Right ventricle myocardium inferior (tissue), 1 donor: Measurements from ENCODE around the gene UBE2I. TPM values are rescaled to one million over a fixed set of nuclear protein-coding genes. Genes with fewer than 3 reads are reported as not detected.

Experiments
- ATAC-seq: fragments of 200-7000 bp; cut with Tn5 transposase; one replicate; pipeline ENCODE4 v1.9.1; 2020; ENCODE audit warnings: mild to moderate bottlenecking, moderate library complexity
- DNase-seq: peaks from one replicate; pipeline ENCODE4 v3.0.0; 2021; ENCODE audit errors: missing footprints
- intact Hi-C: fragments of 100-400 bp; cut with DNase I; formaldehyde crosslinking; loops from one replicate; pipeline ENCODE4 v1.11.0; 2022
- total RNA-seq: library from RNA; stranded (reverse); fragmentation: NEBNext Ultra II Directional; extraction: Animal tissue kit (Norgen Biotek cat#: 25700); gene quantifications from one replicate; pipeline ENCODE4 v1.2.1, GENCODE V29; 2021
- donor health status: DM: no; HTN: yes; CAD: no; lungs with severe emphysema.

Gene UBE2I
- total RNA-seq, 1 donor from 2014 or later = 89.4 TPM

GRCh38 chr16:1363501-1364041 is 54.1 kb downstream of the UBE2I start:
- DNase-seq = peak; percentile 81
- intact Hi-C loops = loop anchor here (5.0 kb wide), 1 partner anchor 59 kb away; the partner anchor contains the start of gene UQCC4
- ATAC-seq = peak; percentile 58

- intact Hi-C loops = loop anchor here (5.0 kb wide), 1 partner anchor 58 kb away; the partner anchor contains the start of gene UQCC4
- ATAC-seq (no peak), DNase-seq (no peak)
These were observed 55.1 kb downstream of the UBE2I start for GRCh38 chr16:1364510-1364909.

- no peak for ATAC-seq
These were observed 56.8 kb downstream of the UBE2I start for GRCh38 chr16:1366060-1366711.

GRCh38 chr16:1366712-1367299 is 57.4 kb downstream of the UBE2I start:
- ATAC-seq (peak; percentile 14), DNase-seq (no peak)
- intact Hi-C loops = no loop called here

More at GRCh38 chr16:1366060-1366711, 56.8 kb downstream of the UBE2I start:
- intact Hi-C loops = no loop called here
- no peak for DNase-seq

- intact Hi-C loops = no loop called here
- no peak for ATAC-seq
- no peak for DNase-seq
These were observed 58.2 kb downstream of the UBE2I start for GRCh38 chr16:1367486-1368174.

GRCh38 chr16:1371054-1371978 is 61.9 kb downstream of the UBE2I start:
- ATAC-seq = no peak
- DNase-seq = no peak
- intact Hi-C loops = no loop called here

- no peak for ATAC-seq
- intact Hi-C loops = no loop called here
- DNase-seq = no peak
These were observed 63.0 kb downstream of the UBE2I start for GRCh38 chr16:1372292-1372950.

GRCh38 chr16:1374418-1375297 is 65.2 kb downstream of the UBE2I start:
- intact Hi-C loops = no loop called here
- DNase-seq (no peak), ATAC-seq (no peak)

- intact Hi-C loops = no loop called here
- ATAC-seq (no peak), DNase-seq (no peak)
These were observed 65.8 kb downstream of the UBE2I start for GRCh38 chr16:1375298-1375640.

GRCh38 chr16:1375741-1376410 is 66.4 kb downstream of the UBE2I start:
- intact Hi-C loops = no loop called here
- ATAC-seq = no peak
- DNase-seq = no peak

Other genes with a start within 250 kb of the UBE2I start
- gene SSTR5, start 236.9 kb upstream of the UBE2I start, total RNA-seq = 14.7 TPM
- 0.19 TPM for gene C1QTNF8, start 213.4 kb upstream of the UBE2I start, total RNA-seq
- 6.0 TPM for gene CACNA1H, start 156.5 kb upstream of the UBE2I start, total RNA-seq
- 0.30 TPM for gene TPSG1, start 84.4 kb upstream of the UBE2I start, total RNA-seq
- 10.0 TPM for gene TPSB2, start 79.5 kb upstream of the UBE2I start, total RNA-seq
- gene TPSAB1, start 68.9 kb upstream of the UBE2I start, total RNA-seq = 9.4 TPM
- gene TPSD1, start 53.6 kb upstream of the UBE2I start, total RNA-seq = 0.54 TPM
- gene BAIAP3, start 24.0 kb downstream of the UBE2I start, total RNA-seq = 1.9 TPM
- gene TSR3, start 42.2 kb downstream of the UBE2I start, total RNA-seq = 54.6 TPM
- gene GNPTG, start 42.3 kb downstream of the UBE2I start, total RNA-seq = 35.0 TPM
- 11.3 TPM for gene UNKL, start 105.1 kb downstream of the UBE2I start, total RNA-seq
- 11.3 TPM for gene UQCC4, start 111.1 kb downstream of the UBE2I start, total RNA-seq
- 0.35 TPM for gene PERCC1, start 121.4 kb downstream of the UBE2I start, total RNA-seq
- gene CCDC154, start 134.9 kb downstream of the UBE2I start, total RNA-seq = 1.7 TPM
- 49.5 TPM for gene CLCN7, start 165.4 kb downstream of the UBE2I start, total RNA-seq
- gene PTX4, start 179.3 kb downstream of the UBE2I start, total RNA-seq = not detected
- 18.9 TPM for gene TELO2, start 183.7 kb downstream of the UBE2I start, total RNA-seq
- 30.7 TPM for gene TMEM204, start 224.0 kb downstream of the UBE2I start, total RNA-seq